SK-N-MC (cell line): ENCODE results near the gene TAOK2.
"Not testable (repeated sequence)": the region's sequence is repeated elsewhere in the genome, so short reads cannot be mapped to it uniquely, and the experiment has no call there.

Experiments
- DNase-seq: peaks from one replicate; pipeline ENCODE4 v3.0.0-alpha.2; 2011; ENCODE audit warnings: low read depth, low spot score
- H3K27ac ChIP-seq: fragments of 200-600 bp; sonication (generic); 2 replicates; pipeline ENCODE4 v1.5.1; 2016; ENCODE audit warnings: mixed run types
- H3K36me3 ChIP-seq: fragments of 200-600 bp; sonication (generic); 2 replicates; pipeline ENCODE4 v1.6.1; 2017; ENCODE audit warnings: antibody characterized with exemption, low read length, mixed read lengths; ENCODE audit not compliant: insufficient read depth
- H3K4me3 ChIP-seq: fragments of 200-600 bp; sonication (generic); 2 replicates; pipeline ENCODE4 v1.5.1; 2016
- H3K9ac ChIP-seq: fragments of 200-600 bp; sonication (generic); 2 replicates; pipeline ENCODE4 v1.8.0; 2017; ENCODE audit warnings: mixed run types, mixed read lengths; ENCODE audit not compliant: insufficient read length
- H3K9me3 ChIP-seq: fragments of 200-600 bp; sonication (generic); 2 replicates; pipeline ENCODE4 v1.6.1; 2017; ENCODE audit warnings: low read depth, mild to moderate bottlenecking, antibody characterized with exemption, low read length, moderate library complexity, mixed read lengths
- EZH2 ChIP-seq: fragments of 200-600 bp; sonication (generic); IDR thresholded peaks from one replicate; pipeline ENCODE4 v1.6.1; 2017; ENCODE audit warnings: antibody characterized with exemption
- FOXP2 ChIP-seq: optimal IDR thresholded peaks from 2 replicates; pipeline ENCODE3; 2011; ENCODE audit warnings: mild to moderate bottlenecking, moderate library complexity; ENCODE audit not compliant: insufficient read depth; ENCODE audit errors: extremely low read length, control extremely low read depth
- POLR2AphosphoS5 ChIP-seq: IDR thresholded peaks from 2 replicates; pipeline ENCODE4 v1.6.1; 2012; ENCODE audit warnings: mild to moderate bottlenecking, low read depth, low read length, borderline replicate concordance

The TAOK2 gene

GRCh38 chr16:30016555-30017276 lies 43.0 kb downstream of the TAOK2 start:
- Histone ChIP-seq H3K9ac (no peak overlapping the region), H3K27ac (no peak overlapping the region), H3K4me3 (no peak overlapping the region), H3K36me3 (no peaks in the 10 kb centered on the region), H3K9me3 (no peaks in the 10 kb centered on the region)
- DNase-seq = no peak
- no peak for TF ChIP-seq FOXP2
- TF ChIP-seq EZH2 = no peak
- no peak for TF ChIP-seq POLR2AphosphoS5

GRCh38 chr16:30017277-30017656 lies 43.6 kb downstream of the TAOK2 start:
- no peak overlapping the region for H3K9ac ChIP-seq
- no peak for DNase-seq
- H3K9me3 ChIP-seq = no peaks in the 10 kb centered on the region
- H3K4me3 ChIP-seq = no peak overlapping the region
- H3K36me3 ChIP-seq = no peaks in the 10 kb centered on the region
- no peak overlapping the region for H3K27ac ChIP-seq
- TF ChIP-seq EZH2 (no peak), FOXP2 (no peak), POLR2AphosphoS5 (no peak)

- DNase-seq, H3K9me3 ChIP-seq, H3K27ac ChIP-seq, H3K9ac ChIP-seq, H3K36me3 ChIP-seq, H3K4me3 ChIP-seq: not testable (repeated sequence)
These were observed 44.3 kb downstream of the TAOK2 start for GRCh38 chr16:30017937-30018336.

GRCh38 chr16:30018731-30019158 lies 45.1 kb downstream of the TAOK2 start:
- TF ChIP-seq POLR2AphosphoS5 (no peak), EZH2 (no peak), FOXP2 (no peak)
- Histone ChIP-seq H3K27ac (no peak overlapping the region), H3K9ac (no peak overlapping the region), H3K4me3 (no peak overlapping the region), H3K9me3 (no peaks in the 10 kb centered on the region), H3K36me3 (no peaks in the 10 kb centered on the region)
- no peak for DNase-seq

- Histone ChIP-seq H3K9ac (no peak within 1 kb of the TSS), H3K36me3 (no peaks in the 10 kb centered on the region)
These were observed 49.2 kb downstream of the TAOK2 start, which contains the start of gene C16orf92 for GRCh38 chr16:30022887-30023286. C16orf92 (plus strand) TSS chr16:30023198; CDS start chr16:30023341, 143 bp downstream.

GRCh38 chr16:30023586-30023985 lies 49.9 kb downstream of the TAOK2 start:
- Histone ChIP-seq H3K9me3 (no peaks in the 10 kb centered on the region), H3K27ac (no peak overlapping the region), H3K36me3 (no peaks in the 10 kb centered on the region), H3K4me3 (no peak overlapping the region), H3K9ac (no peak overlapping the region)
- no peak for TF ChIP-seq EZH2
- no peak for TF ChIP-seq FOXP2
- no peak for TF ChIP-seq POLR2AphosphoS5
- DNase-seq = no peak

More at GRCh38 chr16:30022887-30023286, 49.2 kb downstream of the TAOK2 start, which contains the start of gene C16orf92:
- TF ChIP-seq FOXP2 (no peak), EZH2 (no peak), POLR2AphosphoS5 (no peak)
- no peak for DNase-seq
- no peak within 1 kb of the TSS for H3K27ac ChIP-seq
- H3K9me3 ChIP-seq = no peaks in the 10 kb centered on the region
- H3K4me3 ChIP-seq = no peak within 1 kb of the TSS

- no peak overlapping the region for H3K4me3 ChIP-seq
- H3K27ac ChIP-seq = no peak overlapping the region
- no peak for DNase-seq
- TF ChIP-seq POLR2AphosphoS5 (no peak), EZH2 (no peak), FOXP2 (no peak)
- H3K9ac ChIP-seq = no peak overlapping the region
- H3K36me3 ChIP-seq = no peaks in the 10 kb centered on the region
- H3K9me3 ChIP-seq = no peaks in the 10 kb centered on the region
These were observed 50.8 kb downstream of the TAOK2 start for GRCh38 chr16:30024451-30024850.

- H3K36me3 ChIP-seq = no peaks in the 10 kb centered on the region
- no peaks in the 10 kb centered on the region for H3K9me3 ChIP-seq
- DNase-seq = no peak
- no peak overlapping the region for H3K27ac ChIP-seq
- H3K4me3 ChIP-seq = no peak overlapping the region
- TF ChIP-seq POLR2AphosphoS5 (no peak), EZH2 (no peak), FOXP2 (no peak)
- no peak overlapping the region for H3K9ac ChIP-seq
These were observed 51.5 kb downstream of the TAOK2 start for GRCh38 chr16:30025156-30025555.

GRCh38 chr16:30025574-30025973 lies 51.9 kb downstream of the TAOK2 start:
- H3K9me3 ChIP-seq = no peaks in the 10 kb centered on the region
- H3K9ac ChIP-seq = no peak overlapping the region
- no peak for TF ChIP-seq POLR2AphosphoS5
- TF ChIP-seq EZH2 = no peak
- no peak for TF ChIP-seq FOXP2

More at GRCh38 chr16:30025574-30025973, 51.9 kb downstream of the TAOK2 start:
- Histone ChIP-seq H3K36me3 (no peaks in the 10 kb centered on the region), H3K27ac (no peak overlapping the region), H3K4me3 (no peak overlapping the region)
- DNase-seq = no peak
